Gastroesophageal sphincter (tissue), 4 donors: ENCODE results near the gene TTLL5. TPM values are rescaled to one million over a fixed set of nuclear protein-coding genes. Genes with fewer than 3 reads are reported as not detected.

Source experiments
- ATAC-seq: fragments of 150-250 bp; one replicate; pipeline ENCODE4 v1.9.1; 2016; ENCODE audit warnings: mild to moderate bottlenecking, moderate library complexity
- H3K27ac ChIP-seq, 4 donors: fragments of 200-600 bp; sonication (generic) in 3 of 4; 1 replicate in 3 of 4; 2 replicates in 1 of 4; pipeline ENCODE4 v1.5.1; 2016 to 2019
- H3K27me3 ChIP-seq: fragments of 200-600 bp; sonication (generic); one replicate; pipeline ENCODE4 v1.5.1; 2019
- H3K36me3 ChIP-seq, 2 donors: fragments of 200-600 bp; sonication (generic); one replicate each; pipeline ENCODE4 v1.5.1; 2019; ENCODE audit warnings: control low read depth in 1 of 2
- H3K4me1 ChIP-seq, 3 donors: fragments of 200-600 bp; sonication (generic); 1 replicate in 2 of 3; 2 replicates in 1 of 3; pipeline ENCODE4 v1.5.1; 2016 to 2019; ENCODE audit warnings: control low read depth in 2 of 3
- H3K4me3 ChIP-seq, 2 donors: fragments of 200-600 bp; sonication (generic); one replicate each; pipeline ENCODE4 v1.5.1; 2019; ENCODE audit warnings: mild to moderate bottlenecking in 1 of 2, moderate library complexity in 1 of 2
- H3K9me3 ChIP-seq, 3 donors: fragments of 200-600 bp; sonication (generic); one replicate each; pipeline ENCODE4 v1.5.1; 2017 to 2019; ENCODE audit warnings: control low read depth in 2 of 3
- CTCF ChIP-seq, 4 experiments: fragments of 200-600 bp in 2 of 4; fragments of 450-650 bp in 2 of 4; sonication (generic) in 1 of 4; IDR thresholded peaks; one replicate each; pipeline ENCODE4 v1.5.1; 2017 to 2019; ENCODE audit warnings: antibody characterized with exemption in 4 of 4, mild to moderate bottlenecking in 2 of 4, moderate library complexity in 2 of 4
- EP300 ChIP-seq: sonication (generic); formaldehyde crosslinking; IDR thresholded peaks from one replicate; pipeline ENCODE4 v1.6.1; 2017; ENCODE audit warnings: antibody characterized with exemption, mild to moderate bottlenecking
- POLR2A ChIP-seq, 2 donors: fragments of 450-650 bp; IDR thresholded peaks; one replicate each; pipeline ENCODE4 v1.6.1; 2017; ENCODE audit warnings: antibody characterized with exemption in 2 of 2, mild to moderate bottlenecking in 2 of 2, moderate library complexity in 1 of 2
- POLR2AphosphoS5 ChIP-seq: sonication (generic); formaldehyde crosslinking; IDR thresholded peaks from one replicate; pipeline ENCODE4 v1.6.1; 2017; ENCODE audit warnings: antibody characterized with exemption
- WGBS, 2 donors: methylation state at CpG; one replicate each; pipeline ENCODE4 v1.1.5; 2018; ENCODE audit warnings: low coverage in 1 of 2; 5-methylcytosine and 5-hydroxymethylcytosine counted together
- total RNA-seq, 4 donors: library from RNA; depleted of rRNA; stranded (reverse); fragments of >200 nt; gene quantifications; one replicate each; pipeline ENCODE4 v1.1.0, GENCODE V29; 2016

Gene TTLL5
- total RNA-seq, 4 donors from 2014 or later: 18.1 to 30.0 (median 22.1) TPM

DNA sequence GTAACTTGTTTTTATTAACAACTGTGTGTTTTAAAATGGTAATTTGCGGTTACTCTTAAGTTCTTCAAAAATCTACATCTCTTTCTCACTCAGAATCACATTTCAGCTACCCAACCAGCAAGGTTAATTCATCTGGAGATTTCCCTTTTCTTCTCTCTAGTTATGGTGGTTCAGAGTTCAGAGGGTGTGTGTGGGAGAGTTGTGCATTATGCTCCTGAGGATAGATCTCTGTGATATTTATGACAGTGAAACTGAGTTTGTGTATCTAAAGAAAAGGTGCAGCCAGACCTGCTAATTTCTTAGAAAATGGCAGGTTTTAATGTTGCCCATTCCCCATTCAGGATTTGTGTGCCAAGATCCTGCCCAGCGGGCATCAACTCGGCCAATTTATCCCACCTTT, 73.8 kb downstream of the TTLL5 start:
- WGBS, 2 donors: 0 to 30% methylated on average over 1 of the region's 3 CpGs
- Histone ChIP-seq H3K4me1 (no peaks in the 10 kb centered on the region), H3K36me3 (peaks cover 0 to 54% of the 10 kb centered on the region in 2 donors), H3K27ac (no peak overlapping the region), H3K4me3 (no peak overlapping the region), H3K27me3 (no peaks in the 10 kb centered on the region), H3K9me3 (no peaks in the 10 kb centered on the region)
- TF ChIP-seq EP300 (no peak), POLR2AphosphoS5 (no peak), CTCF (IDR thresholded peaks at IDR 0.05) (no peak), POLR2A (IDR thresholded peaks at IDR 0.05) (no peak)
- no peak for ATAC-seq

DNA sequence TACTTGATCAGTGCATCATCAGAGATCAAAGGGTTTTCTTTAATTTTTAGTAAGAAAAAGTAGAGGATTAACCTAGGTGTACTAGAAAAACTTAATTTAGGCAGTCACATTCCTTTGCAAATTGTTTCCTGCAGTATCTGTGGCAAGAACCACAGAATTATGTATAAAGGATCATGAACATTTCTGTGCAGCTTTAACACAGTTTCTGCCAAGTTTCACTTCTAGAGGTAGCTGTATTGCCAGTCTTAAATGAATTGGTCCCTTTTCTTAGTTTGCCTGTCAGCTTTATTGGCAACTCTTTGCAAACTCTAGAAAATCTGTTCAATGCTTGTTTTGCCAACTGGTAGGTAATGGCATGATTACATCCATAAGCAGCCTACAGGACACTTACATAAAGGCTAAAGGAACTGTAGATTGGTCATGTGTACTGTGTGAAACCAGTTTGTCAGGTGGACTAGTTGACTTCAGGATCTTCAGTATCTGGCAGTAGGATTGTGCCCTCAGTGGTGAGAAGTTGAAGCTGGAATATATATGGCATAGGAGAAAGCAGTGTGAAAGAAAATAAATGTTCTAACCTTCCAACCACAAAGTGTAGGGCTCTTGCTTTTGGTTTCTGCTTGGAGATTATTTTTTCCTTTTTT, 75.9 kb downstream of the TTLL5 start:
- no peak overlapping the region for H3K4me3 ChIP-seq
- ATAC-seq: no peak
- no peaks in the 10 kb centered on the region for H3K9me3 ChIP-seq
- H3K36me3 ChIP-seq: peaks cover 0 to 50% of the 10 kb centered on the region in 2 donors
- no peaks in the 10 kb centered on the region for H3K4me1 ChIP-seq
- TF ChIP-seq POLR2A (IDR thresholded peaks at IDR 0.05) (no peak), EP300 (no peak), CTCF (IDR thresholded peaks at IDR 0.05) (no peak), POLR2AphosphoS5 (no peak)
- no peak overlapping the region for H3K27ac ChIP-seq
- no peaks in the 10 kb centered on the region for H3K27me3 ChIP-seq

GRCh38 chr14:75738192-75738591, 77.1 kb downstream of the TTLL5 start:
- no peak for ATAC-seq
- H3K27me3 ChIP-seq: no peaks in the 10 kb centered on the region
- H3K36me3 ChIP-seq: peaks cover 0 to 41% of the 10 kb centered on the region in 2 donors
- no peak overlapping the region for H3K4me3 ChIP-seq
- H3K4me1 ChIP-seq: no peaks in the 10 kb centered on the region
- H3K27ac ChIP-seq: no peak overlapping the region
- TF ChIP-seq POLR2AphosphoS5 (no peak), CTCF (IDR thresholded peaks at IDR 0.05) (no peak), EP300 (no peak), POLR2A (IDR thresholded peaks at IDR 0.05) (no peak)
- H3K9me3 ChIP-seq: no peaks in the 10 kb centered on the region
- WGBS, 2 donors: 72 to 74% methylated on average over 3 of the region's 3 CpGs

GRCh38 chr14:75742867-75743266, 81.8 kb downstream of the TTLL5 start:
- 42 to 58% methylated on average over 2 of the region's 2 CpGs for WGBS, 2 donors
- Histone ChIP-seq H3K36me3 (peaks cover 0 to 42% of the 10 kb centered on the region in 2 donors), H3K27me3 (no peaks in the 10 kb centered on the region), H3K27ac (no peak overlapping the region), H3K9me3 (peaks cover 0 to 18% (median 0%) of the 10 kb centered on the region in 3 donors), H3K4me3 (no peak overlapping the region), H3K4me1 (no peaks in the 10 kb centered on the region)
- ATAC-seq: no peak
- TF ChIP-seq POLR2A (IDR thresholded peaks at IDR 0.05) (no peak), POLR2AphosphoS5 (no peak), EP300 (no peak)

DNA sequence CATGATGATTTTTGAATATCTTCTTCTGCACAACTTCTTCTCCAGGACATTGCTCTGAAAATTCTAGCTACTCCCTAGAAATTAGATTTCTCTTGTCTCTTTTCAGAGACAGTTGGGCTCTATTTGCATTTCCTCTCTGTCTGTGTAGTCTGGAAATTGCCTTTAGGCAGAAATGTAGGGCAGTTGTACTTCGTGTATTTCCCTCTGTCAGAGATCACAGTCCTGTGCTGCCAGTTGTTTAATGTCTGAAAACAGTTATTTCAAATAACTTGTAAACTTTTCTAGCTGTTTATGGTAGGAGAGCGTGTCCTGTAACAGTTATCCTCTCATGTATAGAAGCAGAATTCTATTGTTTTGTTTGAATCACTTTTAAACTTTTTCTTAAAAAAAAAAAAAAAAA, 86.9 kb downstream of the TTLL5 start:
- no peak overlapping the region for H3K4me3 ChIP-seq
- no peaks in the 10 kb centered on the region for H3K27me3 ChIP-seq
- WGBS, 2 donors: 61 to 74% methylated on average over 2 of the region's 2 CpGs
- peaks cover 0 to 53% of the 10 kb centered on the region in 2 donors for H3K36me3 ChIP-seq
- no peak overlapping the region for H3K27ac ChIP-seq
- H3K4me1 ChIP-seq: no peaks in the 10 kb centered on the region
- H3K9me3 ChIP-seq: peaks cover 0 to 18% (median 0%) of the 10 kb centered on the region in 3 donors
- ATAC-seq: no peak
- TF ChIP-seq EP300 (no peak), CTCF (IDR thresholded peaks at IDR 0.05) (no peak), POLR2AphosphoS5 (no peak), POLR2A (IDR thresholded peaks at IDR 0.05) (no peak)
